Measurements from ENCODE around the gene IFIT5. TPM values are rescaled to one million over a fixed set of nuclear protein-coding genes. Genes with fewer than 3 reads are reported as not detected.
"Not testable (repeated sequence)": the region's sequence is repeated elsewhere in the genome, so short reads cannot be mapped to it uniquely, and the experiment has no call there.

Gene IFIT5
- total RNA-seq, 3 donors from 2014 or later: 13.8 to 19.7 (median 16.0) TPM

GRCh38 chr10:89438525-89438924, 24.2 kb downstream of the IFIT5 start:
- intact Hi-C loops (cut with DNase I; ENCODE audit: low total_unique reads): no loop called here
- Histone ChIP-seq H3K27me3 (no peaks in the 10 kb centered on the region), H3K4me3 (no peak overlapping the region)

GRCh38 chr10:89440226-89441009, 26.1 kb downstream of the IFIT5 start:
- peaks cover 0 to 9% of the 10 kb centered on the region in 2 donors for H3K9me3 ChIP-seq
- no peak for TF ChIP-seq POLR2A (IDR thresholded peaks at IDR 0.05)
- no peak for TF ChIP-seq CTCF (IDR thresholded peaks at IDR 0.05)
- TF ChIP-seq POLR2AphosphoS5 (IDR thresholded peaks at IDR 0.05): no peak
- H3K36me3 ChIP-seq: no peaks in the 10 kb centered on the region
- H3K27me3 ChIP-seq: no peaks in the 10 kb centered on the region
- intact Hi-C loops (cut with DNase I; ENCODE audit: low total_unique reads): no loop called here
- no peak overlapping the region for H3K4me3 ChIP-seq
- no peak for DNase-seq (ENCODE audit: low spot score in 2 of 2)
- H3K27ac ChIP-seq: no peak overlapping the region
- no peaks in the 10 kb centered on the region for H3K4me1 ChIP-seq

More at GRCh38 chr10:89438525-89438924, 24.2 kb downstream of the IFIT5 start:
- no peaks in the 10 kb centered on the region for H3K4me1 ChIP-seq
- H3K9me3 ChIP-seq: no peaks in the 10 kb centered on the region
- TF ChIP-seq CTCF (IDR thresholded peaks at IDR 0.05): no peak
- TF ChIP-seq POLR2A (IDR thresholded peaks at IDR 0.05): no peak
- no peak for TF ChIP-seq POLR2AphosphoS5 (IDR thresholded peaks at IDR 0.05)
- no peak overlapping the region for H3K27ac ChIP-seq
- no peaks in the 10 kb centered on the region for H3K36me3 ChIP-seq
- no peak for DNase-seq (ENCODE audit: low spot score in 2 of 2)

- H3K27ac ChIP-seq: no peak overlapping the region
- peaks cover 0 to 9% of the 10 kb centered on the region in 2 donors for H3K9me3 ChIP-seq
- intact Hi-C loops (cut with DNase I; ENCODE audit: low total_unique reads): no loop called here
- no peak overlapping the region for H3K4me3 ChIP-seq
- no peaks in the 10 kb centered on the region for H3K27me3 ChIP-seq
- DNase-seq (ENCODE audit: low spot score in 2 of 2): no peak
- H3K4me1 ChIP-seq: no peaks in the 10 kb centered on the region
- no peaks in the 10 kb centered on the region for H3K36me3 ChIP-seq
- TF ChIP-seq CTCF (IDR thresholded peaks at IDR 0.05): no peak
Observed at GRCh38 chr10:89442289-89442688, 27.9 kb downstream of the IFIT5 start.

GRCh38 chr10:89444819-89445218, 30.5 kb downstream of the IFIT5 start:
- H3K27ac ChIP-seq; H3K4me1 ChIP-seq; intact Hi-C loops (cut with DNase I; ENCODE audit: low total_unique reads); H3K36me3 ChIP-seq; H3K9me3 ChIP-seq; H3K4me3 ChIP-seq; DNase-seq (ENCODE audit: low spot score in 2 of 2); H3K27me3 ChIP-seq: not testable (repeated sequence)

- Histone ChIP-seq H3K27me3 (no peaks in the 10 kb centered on the region), H3K9me3 (no peaks in the 10 kb centered on the region), H3K27ac (no peak overlapping the region), H3K4me1 (no peaks in the 10 kb centered on the region), H3K4me3 (no peak overlapping the region), H3K36me3 (no peaks in the 10 kb centered on the region)
- TF ChIP-seq CTCF (IDR thresholded peaks at IDR 0.05): no peak
- no peak for TF ChIP-seq POLR2A (IDR thresholded peaks at IDR 0.05)
- no peak for TF ChIP-seq POLR2AphosphoS5 (IDR thresholded peaks at IDR 0.05)
- intact Hi-C loops (cut with DNase I; ENCODE audit: low total_unique reads): no loop called here
- DNase-seq (ENCODE audit: low spot score in 2 of 2): no peak
Observed at GRCh38 chr10:89450901-89451300, 36.5 kb downstream of the IFIT5 start.

All from breast epithelium (tissue), 4 donors.